GM18511 (cell line): ENCODE measurements around the gene CA11.
"Not testable (repeated sequence)": the region's sequence is repeated elsewhere in the genome, so short reads cannot be mapped to it uniquely, and the experiment has no call there.

Experiments
- ATAC-seq: cut with Tn5 transposase; IDR thresholded peaks from one replicate; pipeline ENCODE4 v1.9.1; 2021; ENCODE audit warnings: mild to moderate bottlenecking, moderate library complexity; ENCODE audit not compliant: unreplicated experiment

CA11 gene

DNA sequence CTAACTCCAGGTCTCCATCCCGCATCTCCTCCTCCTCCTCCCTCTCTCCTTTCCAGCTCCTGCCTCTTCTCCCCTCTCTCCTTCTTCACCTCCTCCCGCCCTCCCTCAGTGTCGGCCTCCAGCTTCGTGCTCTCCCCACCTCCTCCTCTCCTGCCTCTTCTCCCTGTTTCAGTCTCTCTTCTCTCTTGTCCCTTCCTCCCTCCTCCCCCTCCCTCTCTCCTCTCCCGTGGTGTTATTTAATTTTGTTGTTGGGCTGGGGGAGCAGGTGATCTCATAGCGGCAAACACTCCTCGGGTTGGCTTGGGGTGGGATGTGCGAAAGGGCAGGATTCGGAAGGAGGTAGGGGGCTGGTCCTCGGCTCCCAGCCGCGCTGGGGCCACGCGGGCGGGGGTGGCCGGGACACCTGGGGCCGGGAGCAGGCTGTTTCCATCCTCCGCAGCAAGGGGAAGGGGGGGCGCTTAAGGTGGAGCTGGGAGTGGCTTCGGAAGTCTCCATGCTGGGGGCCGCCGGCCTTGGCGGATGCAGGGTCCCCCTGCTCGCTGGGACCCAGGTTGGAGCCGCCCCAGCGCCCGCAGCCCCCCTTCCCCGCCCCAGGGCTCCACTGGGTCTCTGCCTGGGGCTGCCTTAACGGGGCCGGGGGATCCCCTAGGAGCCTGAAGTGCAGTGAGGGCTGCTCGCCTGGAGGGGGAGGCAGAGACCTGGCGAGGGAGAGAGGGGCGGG lies at the start of gene CA11:
Gene CA11, minus strand, starts transcription at position 187 of the 721 bp plus-strand sequence. CDS start 555 bp downstream, outside the sequence.
- ATAC-seq = peak; percentile 76

DNA sequence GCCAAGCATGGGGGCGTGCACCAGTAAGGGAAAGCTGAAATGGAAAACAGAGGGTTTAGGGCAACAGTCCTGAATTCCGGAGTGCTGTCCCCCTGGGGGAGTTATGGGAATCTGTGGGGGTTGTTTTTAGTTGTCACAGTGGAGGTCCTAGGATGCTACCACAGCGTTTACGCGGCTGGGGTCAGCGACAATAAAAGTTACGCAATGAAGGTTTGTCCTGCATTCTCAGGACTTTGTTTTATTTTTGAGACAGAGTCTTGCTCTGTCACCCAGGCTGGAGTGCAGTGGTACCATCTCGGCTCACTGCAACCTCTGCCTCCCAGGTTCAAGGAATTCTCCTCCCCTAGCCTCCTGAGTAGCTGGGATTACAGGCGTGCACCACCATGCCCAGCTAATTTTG lies 47.6 kb upstream of the CA11 start:
- not testable (repeated sequence) for ATAC-seq

DNA sequence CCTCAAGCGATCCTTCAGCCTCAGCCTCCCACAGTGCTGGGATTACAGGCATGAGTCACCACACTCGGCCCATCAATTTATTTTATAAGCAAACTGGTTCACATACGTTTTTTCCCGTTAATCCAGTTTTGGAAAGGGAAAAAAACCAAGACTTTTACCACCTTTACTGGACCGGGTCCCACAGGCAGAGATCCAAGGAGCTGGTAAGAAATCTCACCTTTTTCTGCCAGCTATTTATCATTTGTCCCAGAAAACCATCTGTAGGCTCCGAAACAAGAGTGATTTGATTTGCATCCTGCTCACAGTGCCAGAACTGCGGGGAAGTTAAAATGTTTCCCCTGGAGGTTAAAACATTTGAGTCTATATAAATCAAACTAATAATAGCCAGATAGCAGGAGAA lies 43.5 kb upstream of the CA11 start:
- no peak for ATAC-seq

DNA sequence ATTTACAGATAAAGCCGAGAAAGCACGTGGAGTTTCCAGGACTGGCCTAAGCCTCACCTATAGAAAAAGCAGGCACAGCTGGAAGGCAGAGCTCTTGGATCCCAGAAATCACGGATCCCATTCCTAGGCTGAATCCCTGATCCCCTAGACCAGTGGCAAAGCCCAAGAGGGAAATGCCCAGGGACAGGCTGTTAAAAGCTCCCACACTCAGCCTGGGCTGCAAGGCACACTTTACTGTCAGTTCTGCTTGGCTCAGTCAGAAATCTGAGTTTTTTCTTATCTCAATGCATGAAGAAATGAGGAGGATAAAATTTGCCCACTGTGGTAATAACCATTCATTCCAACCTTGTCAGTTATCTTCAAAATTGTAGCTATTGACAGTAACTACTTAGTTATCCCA lies 41.8 kb upstream of the CA11 start:
- ATAC-seq = no peak

DNA sequence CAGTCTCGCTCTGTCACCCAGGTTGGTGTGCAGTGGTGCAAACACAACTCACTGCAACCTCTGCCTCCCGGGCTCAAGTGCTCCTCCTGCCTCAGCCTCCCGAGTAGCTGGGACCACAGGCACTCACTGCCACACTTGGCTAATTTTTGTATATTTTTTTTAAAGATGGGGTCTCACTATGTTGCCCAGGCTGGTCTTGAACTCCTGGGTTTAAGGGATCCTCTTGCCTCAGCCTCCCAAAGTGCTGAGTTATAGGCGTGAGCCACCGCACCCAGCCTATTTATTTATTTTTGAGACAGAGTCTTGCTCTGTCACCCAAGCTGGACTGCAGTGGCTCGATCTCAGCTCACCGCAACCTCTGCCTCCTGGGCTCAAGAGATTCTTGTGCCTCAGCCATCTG lies 40.6 kb upstream of the CA11 start:
- not testable (repeated sequence) for ATAC-seq

DNA sequence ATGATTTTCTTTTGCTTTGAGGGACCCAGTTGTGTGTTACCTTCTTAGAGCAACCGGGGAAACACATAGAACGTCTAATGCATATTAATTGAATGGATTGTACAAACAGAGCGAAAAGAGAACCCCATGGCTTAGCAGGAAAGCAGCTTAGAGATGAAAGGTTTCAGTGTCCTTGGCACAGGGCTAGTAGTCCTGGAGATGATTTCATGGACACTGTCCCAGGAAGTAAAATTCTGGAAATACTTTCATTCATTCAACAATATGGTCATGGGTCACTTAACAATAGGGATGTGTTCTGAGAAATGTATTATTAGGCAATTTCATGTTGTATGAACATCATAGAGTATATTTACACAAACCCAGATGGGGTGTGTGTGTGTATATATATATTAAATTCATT lies 40.1 kb upstream of the CA11 start:
- no peak for ATAC-seq

DNA sequence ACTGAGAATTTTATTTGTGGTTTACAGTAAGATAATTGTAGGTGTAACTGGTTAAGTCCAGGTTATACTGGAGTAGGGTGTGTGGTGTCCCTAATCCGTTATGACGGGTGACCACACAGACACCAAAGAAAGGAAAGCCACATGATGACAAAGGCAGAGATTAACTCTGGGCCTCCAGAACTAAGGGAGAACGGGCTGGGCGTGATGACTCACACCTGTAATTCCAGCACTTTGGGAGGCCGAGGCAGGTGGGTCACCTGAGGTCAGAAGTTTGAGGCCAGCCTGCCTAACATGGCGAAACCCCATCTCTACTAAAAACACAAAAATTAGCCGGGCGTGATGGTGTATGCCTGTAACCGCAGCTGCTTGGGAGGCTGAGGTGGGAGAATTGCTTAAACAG lies 39.6 kb upstream of the CA11 start:
- no peak for ATAC-seq

DNA sequence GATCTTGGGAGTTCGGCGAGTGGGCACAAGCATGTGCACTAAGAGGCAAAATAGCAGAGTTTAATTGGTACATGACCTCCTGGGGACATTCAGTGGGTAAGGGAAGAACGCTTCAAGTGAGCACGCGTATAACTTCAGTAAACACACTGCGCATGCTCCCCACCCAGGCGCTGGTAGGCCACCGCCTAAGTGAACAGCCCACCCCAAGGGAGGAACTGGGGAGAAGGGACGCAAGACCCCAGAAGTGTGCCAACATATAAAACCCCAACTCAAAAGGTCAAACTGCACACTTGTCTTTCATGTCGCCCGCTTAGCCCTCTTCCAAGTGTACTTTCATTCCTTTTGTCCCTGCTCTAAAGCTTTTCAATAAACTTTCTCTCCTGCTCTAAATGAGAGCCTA lies 37.4 kb upstream of the CA11 start:
- no peak for ATAC-seq

DNA sequence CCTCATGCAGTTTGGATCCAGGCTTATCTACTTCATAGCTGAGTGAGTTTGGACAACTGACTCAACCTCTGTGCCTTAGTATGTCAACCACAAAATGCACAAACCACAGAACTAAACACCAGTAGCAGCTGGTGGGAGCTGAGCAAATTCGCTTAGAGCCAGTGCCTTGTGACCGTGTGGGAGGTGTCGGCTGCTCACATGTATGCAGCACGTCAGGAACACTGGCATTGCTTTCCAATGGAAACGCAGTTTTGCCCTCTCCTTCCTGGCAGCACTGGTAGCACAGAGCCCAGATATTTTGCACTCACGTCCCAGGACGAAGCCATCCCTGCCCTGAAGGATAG lies 35.1 kb upstream of the CA11 start:
- no peak for ATAC-seq

DNA sequence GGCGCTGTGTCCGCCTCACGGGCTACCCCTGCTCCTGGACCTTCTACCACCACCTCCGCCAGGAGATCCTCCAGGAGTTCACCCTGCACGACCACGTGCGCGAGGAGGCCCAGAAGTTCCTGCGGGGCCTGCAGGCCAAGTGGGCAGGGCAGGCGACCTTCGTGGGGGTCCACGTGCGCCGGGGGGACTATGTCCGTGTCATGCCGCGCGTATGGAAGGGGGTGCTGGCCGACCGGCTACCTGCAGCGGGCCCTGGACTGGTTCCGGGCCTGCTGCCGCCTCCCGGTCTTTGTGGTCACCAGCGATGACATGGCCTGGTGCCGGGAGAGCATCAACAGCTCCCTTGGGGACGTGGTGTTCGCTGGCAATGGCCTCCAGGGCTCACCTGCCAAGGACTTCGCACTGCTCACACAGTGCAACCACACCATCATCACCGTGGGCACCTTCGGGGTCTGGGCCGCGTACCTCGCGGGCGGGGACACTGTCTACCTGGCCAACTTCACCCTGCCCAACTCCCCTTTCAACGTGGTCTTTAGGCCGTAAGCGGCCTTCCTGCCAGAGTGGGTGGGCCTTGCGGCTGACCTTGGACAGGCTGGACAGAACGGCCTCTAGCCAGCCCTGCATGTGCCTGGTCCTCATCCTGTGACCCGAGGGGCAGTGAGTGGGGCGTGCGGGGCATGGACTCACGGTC lies 34.6 kb upstream of the CA11 start:
- no peak for ATAC-seq

DNA sequence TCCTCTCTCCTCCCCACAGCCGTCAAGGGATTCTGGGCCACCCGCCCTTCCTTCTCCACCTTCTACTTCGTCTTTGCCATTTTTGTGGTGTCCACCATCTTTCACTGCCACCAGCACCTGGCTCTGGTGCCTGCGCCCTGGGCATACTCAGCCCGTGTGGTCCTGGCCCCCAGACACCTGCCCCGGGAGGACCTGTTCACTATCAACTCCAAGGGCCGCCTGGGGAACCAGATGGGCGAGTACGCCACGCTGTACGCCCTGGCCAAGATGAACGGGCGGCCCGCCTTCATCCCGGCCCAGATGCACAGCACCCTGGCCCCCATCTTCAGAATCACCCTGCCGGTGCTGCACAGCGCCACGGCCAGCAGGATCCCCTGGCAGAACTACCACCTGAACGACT lies 34.0 kb upstream of the CA11 start:
- ATAC-seq = not testable (repeated sequence)

DNA sequence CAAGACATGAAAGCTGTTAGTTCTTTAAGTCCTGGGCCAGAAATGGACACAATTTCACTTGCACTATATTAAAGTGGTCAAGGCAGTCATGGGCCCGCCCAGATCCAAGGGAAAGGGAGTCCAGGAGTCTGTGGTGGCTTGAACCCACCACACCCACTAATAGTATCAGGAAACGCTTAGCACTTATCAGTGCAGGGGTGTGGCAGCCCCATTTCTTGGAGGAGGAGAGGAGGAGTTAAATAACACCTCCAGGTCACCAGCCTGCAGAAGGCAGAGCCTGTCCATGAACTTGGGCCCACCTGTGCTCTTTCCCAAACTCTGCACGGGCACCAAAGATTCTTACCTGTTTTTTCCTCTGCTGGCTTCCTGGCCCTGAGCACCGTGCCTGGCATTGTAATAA lies 32.2 kb upstream of the CA11 start:
- ATAC-seq = no peak

DNA sequence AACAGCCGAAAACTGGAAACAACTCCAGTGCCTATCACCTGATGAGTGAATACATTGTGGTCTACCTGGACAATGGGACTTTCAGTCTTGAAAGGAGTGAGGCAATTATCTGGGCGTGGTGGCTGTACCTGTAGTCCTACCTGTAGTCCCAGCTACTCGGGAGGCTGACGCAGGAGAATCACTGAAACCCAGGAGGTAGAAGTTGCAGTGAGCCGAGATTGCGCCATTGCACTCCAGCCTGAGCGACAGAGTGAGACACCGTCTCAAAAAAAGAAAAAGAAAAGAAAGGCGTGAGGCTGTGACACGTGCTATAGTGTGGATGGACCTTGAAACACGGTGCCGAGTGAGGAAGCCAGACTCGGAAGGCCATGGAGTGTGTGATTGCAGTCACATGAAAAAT lies 30.9 kb upstream of the CA11 start:
- ATAC-seq = no peak

DNA sequence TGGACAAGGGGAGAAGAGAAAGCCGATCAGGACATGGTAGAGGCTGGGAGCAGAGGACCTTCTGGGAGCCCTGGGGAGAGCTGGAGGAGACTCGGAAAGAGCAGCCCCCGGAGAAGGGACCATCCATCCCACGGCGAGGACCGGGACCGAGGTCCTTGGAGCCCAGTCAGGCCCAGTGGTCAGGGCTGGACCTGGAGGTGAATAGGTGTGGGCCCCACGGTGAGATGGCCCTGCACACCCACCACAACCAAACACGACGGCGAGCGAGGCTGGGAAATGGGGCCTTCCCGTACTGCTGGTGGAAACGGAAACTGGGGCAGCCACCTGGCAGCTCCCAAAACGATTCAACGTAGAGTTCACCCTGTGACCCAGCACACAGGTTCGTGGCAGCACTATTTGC lies 30.5 kb upstream of the CA11 start:
- no peak for ATAC-seq

DNA sequence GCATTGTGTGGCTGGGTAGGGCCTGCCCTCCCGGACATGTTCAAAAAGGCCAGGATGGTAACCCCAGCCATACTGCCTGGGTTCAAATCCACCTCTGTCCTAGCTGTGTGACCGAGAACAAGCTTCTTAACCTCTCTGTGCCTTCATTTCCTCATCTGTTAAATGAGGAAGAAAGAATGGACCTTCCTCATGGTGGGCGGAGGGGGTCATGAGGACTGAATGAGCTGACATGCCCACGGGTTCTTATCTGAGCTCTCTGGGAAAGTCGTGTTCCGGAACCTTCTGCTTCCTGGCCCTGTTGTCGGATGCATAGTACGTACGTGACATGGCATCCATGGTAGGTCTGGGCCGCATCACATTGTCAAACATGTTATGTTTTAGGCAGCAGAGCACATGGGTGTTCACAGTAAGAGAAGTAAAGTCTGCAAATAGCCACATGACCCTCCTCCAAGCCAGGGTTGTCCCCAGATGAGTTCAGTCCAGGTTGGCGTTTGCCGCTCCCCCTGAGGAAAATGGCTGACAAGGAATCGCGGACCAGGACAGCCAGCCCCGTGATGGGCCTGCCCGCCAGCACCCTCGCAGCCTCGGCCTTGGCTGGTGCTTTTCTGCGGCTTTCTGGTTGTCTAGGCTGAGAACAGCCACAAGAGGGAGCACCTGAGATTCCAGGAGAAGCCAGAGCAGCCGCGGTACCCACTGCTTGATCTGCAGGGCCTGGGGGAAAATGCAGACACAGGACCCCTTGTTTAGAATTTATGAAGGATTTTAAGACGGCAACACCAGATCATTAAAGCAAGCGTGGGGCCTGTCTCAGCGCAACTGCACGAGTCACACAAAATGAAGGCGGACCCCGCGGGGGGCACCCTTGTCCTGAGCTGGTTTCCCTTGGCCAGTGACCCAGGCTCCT lies 29.2 kb upstream of the CA11 start:
- no peak for ATAC-seq

DNA sequence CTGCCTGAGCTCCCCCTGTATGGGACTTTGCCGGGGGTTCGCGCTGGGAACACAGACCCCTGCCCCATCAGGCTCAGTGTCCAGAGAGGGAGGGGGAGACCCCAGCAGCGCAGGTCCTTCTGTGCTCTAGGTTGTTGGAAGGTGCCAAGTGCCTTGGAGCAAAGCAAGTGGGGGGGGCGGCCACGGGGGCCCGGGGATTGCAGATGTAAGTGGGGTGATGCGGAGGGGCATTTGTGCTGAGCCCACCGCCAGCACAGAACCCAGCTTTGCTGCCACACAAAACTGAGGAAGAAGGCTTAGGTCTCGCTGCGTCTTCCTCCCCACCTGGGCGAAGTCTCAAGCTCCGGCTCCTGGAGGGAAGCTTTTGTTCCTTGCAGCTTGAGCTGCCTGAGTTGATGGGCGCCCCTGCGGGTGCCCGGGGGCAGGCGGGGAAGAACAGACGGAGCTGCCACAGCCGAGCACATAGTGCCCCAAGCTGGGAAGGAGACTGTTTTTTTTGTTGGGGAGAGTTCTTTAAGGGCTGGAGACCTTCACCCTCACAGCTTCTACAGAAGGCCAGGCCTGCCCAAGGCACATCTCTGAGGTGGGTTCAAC lies 28.3 kb upstream of the CA11 start:
- ATAC-seq = no peak

DNA sequence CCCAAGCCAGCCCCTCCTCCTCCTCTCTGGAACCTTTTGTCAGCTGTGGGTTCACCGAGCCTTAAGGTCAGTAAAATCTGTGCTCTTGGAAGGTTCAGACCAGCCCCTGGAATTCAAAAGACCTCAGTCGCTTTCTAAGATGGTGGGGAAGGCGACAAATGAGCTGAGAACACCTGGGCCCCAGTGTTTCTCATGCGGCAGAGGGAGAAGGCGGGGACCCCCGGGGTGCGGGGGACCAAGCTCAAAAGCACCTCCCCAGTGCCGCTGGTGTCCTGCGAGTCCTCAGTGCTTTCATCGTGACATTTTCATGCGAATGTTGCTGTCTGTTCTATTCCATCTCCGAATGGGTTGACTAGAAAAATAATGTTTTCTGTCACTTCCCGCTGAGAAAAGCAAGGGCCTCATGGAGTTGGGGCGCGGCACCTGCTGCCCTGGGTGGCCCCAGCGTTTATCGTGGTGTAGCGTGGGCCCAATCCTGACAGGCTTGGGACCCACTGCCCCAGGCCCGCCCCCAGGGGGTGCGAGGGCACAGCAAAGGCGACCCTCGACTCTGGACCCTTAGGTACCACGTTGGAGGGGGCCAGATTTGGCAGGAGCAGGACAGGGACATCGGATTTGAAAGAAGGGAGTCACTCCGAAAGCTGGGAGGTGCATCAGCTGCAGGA lies 27.6 kb upstream of the CA11 start:
- ATAC-seq = no peak

DNA sequence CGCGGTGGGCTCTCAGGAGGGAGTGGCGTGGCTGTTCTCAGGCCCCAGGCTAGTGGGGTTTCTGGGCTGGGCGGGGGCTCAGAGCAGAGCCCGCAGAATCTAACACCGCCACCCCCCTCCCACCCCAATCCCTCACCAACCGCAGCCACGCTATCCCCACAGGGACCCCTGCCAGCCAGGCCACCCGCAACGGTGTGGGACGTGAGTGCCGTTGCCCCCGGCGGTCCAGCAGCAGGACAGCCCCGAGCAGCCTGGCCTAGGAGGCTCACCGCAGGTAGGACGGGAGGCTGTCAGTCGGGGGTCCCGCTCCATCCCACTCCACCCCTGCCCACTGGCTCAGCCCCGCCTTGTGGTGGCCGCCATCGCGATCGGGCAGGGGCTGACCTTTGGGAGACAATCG lies 27.0 kb upstream of the CA11 start, which contains the start of gene NTN5:
Gene NTN5, minus strand, starts transcription at position 24 of the 400 bp plus-strand sequence. CDS start 2,031 bp downstream, outside the sequence.
- ATAC-seq = no peak

DNA sequence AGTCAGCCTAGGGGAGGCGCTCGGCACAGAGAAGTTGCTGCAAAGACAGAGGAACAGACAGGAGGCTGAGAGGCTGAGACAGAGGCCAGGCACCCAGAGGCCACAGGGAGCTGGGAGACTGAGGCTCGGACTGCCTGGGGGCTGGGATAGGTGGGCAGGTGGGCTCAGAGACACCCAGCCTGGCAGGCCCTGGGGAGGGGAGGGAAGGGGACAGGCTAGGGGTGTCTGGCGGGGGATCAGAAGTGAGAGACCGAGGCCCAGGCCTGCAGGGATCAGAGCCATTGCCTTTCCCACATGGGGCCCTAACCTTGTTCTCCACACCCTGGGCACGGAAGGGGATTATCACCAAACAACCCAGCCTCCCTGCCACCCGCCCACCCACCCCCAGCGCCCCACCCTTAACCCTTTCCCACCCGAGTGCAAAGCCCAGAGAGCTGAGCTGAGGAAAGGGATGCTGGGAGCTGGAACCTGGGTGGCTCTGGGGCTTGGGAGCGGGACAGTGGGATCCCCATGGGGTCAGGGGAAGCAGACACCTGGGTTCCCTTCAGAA lies 25.5 kb upstream of the CA11 start:
- ATAC-seq = no peak

DNA sequence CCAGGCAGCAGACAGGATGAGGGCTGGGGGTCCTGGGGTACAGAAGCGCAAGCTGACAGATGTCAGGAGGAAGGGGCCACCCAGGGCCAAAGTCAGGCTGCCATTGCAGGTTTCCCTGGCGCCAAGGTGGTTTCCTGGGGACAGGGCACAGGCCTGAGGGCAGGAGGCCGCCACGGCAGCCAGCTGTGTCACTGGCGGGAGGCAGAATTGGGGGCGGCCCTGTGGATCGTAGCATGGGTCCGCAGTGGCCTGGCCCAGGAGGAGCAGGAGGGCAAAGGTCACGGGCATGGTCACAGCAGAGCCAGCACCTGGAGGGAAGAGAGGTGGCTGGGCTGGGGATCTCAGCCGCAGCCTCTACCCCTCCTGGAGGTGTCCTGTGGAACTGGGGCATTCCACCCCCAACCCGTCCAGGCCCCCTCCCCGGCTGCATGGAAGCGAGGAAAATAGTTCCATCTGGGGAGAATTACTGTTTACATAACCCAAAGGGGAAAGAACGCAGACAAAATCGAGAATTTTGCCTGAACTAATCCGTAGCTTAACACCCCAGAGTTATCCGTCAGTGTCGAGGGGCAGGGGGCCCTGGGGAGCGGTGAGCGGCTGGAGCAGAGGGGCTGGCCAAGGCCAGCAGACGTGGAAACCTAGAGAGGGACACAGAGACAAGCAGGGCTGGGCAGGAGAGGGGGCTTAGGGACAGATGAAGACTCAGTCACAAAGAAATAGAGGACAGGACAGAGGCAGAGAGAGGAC lies 24.9 kb upstream of the CA11 start:
- no peak for ATAC-seq
